Astrocyte (in vitro differentiated cells and primary cell): ENCODE data around the gene UNC50. TPM values are rescaled to one million over a fixed set of nuclear protein-coding genes. Genes with fewer than 3 reads are reported as not detected.

Experiments
- DNase-seq: peaks from one replicate; pipeline ENCODE4 v3.0.0-alpha.2; 2010; ENCODE audit warnings: low read depth
- FAIRE-seq: peaks from 2 replicates; lab custom pipeline; 2011; peaks lifted over from hg19 to GRCh38; lab: Jason Lieb, UNC
- H2AFZ ChIP-seq: 2 replicates; pipeline ENCODE4 v1.6.0; 2012; ENCODE audit warnings: low read depth, low read length, inconsistent platforms
- H3K27ac ChIP-seq: 2 replicates; pipeline ENCODE4 v1.5.1; 2011; ENCODE audit warnings: low read depth, low read length, inconsistent platforms
- H3K27me3 ChIP-seq: 2 replicates; pipeline ENCODE4 v1.6.0; 2011; ENCODE audit warnings: low read length, inconsistent platforms; ENCODE audit not compliant: insufficient read depth
- H3K36me3 ChIP-seq: 2 replicates; pipeline ENCODE4 v1.5.1; 2011; ENCODE audit warnings: low read length, inconsistent platforms; ENCODE audit not compliant: insufficient read depth
- H3K4me1 ChIP-seq: 2 replicates; pipeline ENCODE4 v1.5.1; 2011; ENCODE audit warnings: low read length, inconsistent platforms; ENCODE audit not compliant: insufficient read depth
- H3K4me2 ChIP-seq: 2 replicates; pipeline ENCODE4 v1.6.0; 2012; ENCODE audit warnings: low read length, inconsistent platforms
- H3K4me3 ChIP-seq: 2 replicates; pipeline ENCODE4 v1.5.1; 2011; ENCODE audit warnings: low read depth, mild to moderate bottlenecking, low read length, inconsistent platforms; ENCODE audit not compliant: insufficient read depth
- H3K79me2 ChIP-seq: 2 replicates; pipeline ENCODE4 v1.6.0; 2012; ENCODE audit warnings: mild to moderate bottlenecking, low read length, inconsistent platforms; ENCODE audit not compliant: insufficient read depth
- H3K9ac ChIP-seq: 2 replicates; pipeline ENCODE4 v1.6.0; 2012; ENCODE audit warnings: mild to moderate bottlenecking, low read length, inconsistent platforms
- H3K9me3 ChIP-seq: 2 replicates; pipeline ENCODE4 v1.5.1; 2012; ENCODE audit warnings: low read depth, mild to moderate bottlenecking, low read length, inconsistent platforms; ENCODE audit not compliant: insufficient read depth
- H4K20me1 ChIP-seq: 2 replicates; pipeline ENCODE4 v1.6.0; 2012; ENCODE audit warnings: low read length, inconsistent platforms; ENCODE audit not compliant: insufficient read depth
- H3K27ac Mint-ChIP-seq: one replicate; pipeline ENCODE4 v1.8.0; 2021; ENCODE audit warnings: mild to moderate bottlenecking, mixed read lengths; ENCODE audit not compliant: unreplicated experiment
- H3K27me3 Mint-ChIP-seq: one replicate; pipeline ENCODE4 v1.8.0; 2021; ENCODE audit warnings: low read depth, mixed read lengths; ENCODE audit not compliant: unreplicated experiment
- H3K36me3 Mint-ChIP-seq: one replicate; pipeline ENCODE4 v1.8.0; 2021; ENCODE audit warnings: low read depth, mixed read lengths; ENCODE audit not compliant: unreplicated experiment
- H3K4me1 Mint-ChIP-seq: one replicate; pipeline ENCODE4 v1.8.0; 2021; ENCODE audit warnings: low read depth, mixed read lengths; ENCODE audit not compliant: unreplicated experiment
- H3K4me3 Mint-ChIP-seq: one replicate; pipeline ENCODE4 v1.8.0; 2021; ENCODE audit warnings: mild to moderate bottlenecking, moderate library complexity, mixed read lengths; ENCODE audit not compliant: unreplicated experiment
- H3K9me3 Mint-ChIP-seq: one replicate; pipeline ENCODE4 v1.8.0; 2021; ENCODE audit warnings: mild to moderate bottlenecking, mixed read lengths; ENCODE audit not compliant: unreplicated experiment
- EZH2 ChIP-seq: IDR thresholded peaks from 2 replicates; pipeline ENCODE4 v1.6.1; 2012; ENCODE audit warnings: mild to moderate bottlenecking, low read length, inconsistent platforms; ENCODE audit not compliant: insufficient read depth
- total RNA-seq: library from RNA; stranded (reverse); gene quantifications from 2 replicates; pipeline ENCODE4 v1.2.1, GENCODE V29; 2021
- TF ChIP-seq, protein P1 (sequence below): IDR thresholded peaks from 2 replicates; pipeline ENCODE4 v1.5.1; 2011; ENCODE audit warnings: low read depth, mild to moderate bottlenecking, inconsistent platforms, low read length, moderate library complexity; ENCODE audit not compliant: insufficient read depth

Gene UNC50
- total RNA-seq, 1 donor from 2014 or later = 26.8 TPM

- Histone ChIP-seq H3K4me3 (no peak overlapping the region), H3K4me2 (no peak overlapping the region), H3K27ac (no peak overlapping the region), H3K9me3 (no peaks in the 10 kb centered on the region), H3K4me1 (no peaks in the 10 kb centered on the region), H3K36me3 (peaks cover 4% of the 10 kb centered on the region), H2AFZ (no peak overlapping the region), H4K20me1 (no peaks in the 10 kb centered on the region), H3K27me3 (no peaks in the 10 kb centered on the region), H3K9ac (no peak overlapping the region), H3K79me2 (no peaks in the 10 kb centered on the region)
- H3K36me3 Mint-ChIP-seq = peaks cover 5% of the 10 kb centered on the region
- no peak overlapping the region for H3K27ac Mint-ChIP-seq
- no peak overlapping the region for H3K4me3 Mint-ChIP-seq
- peaks cover 4% of the 10 kb centered on the region for H3K4me1 Mint-ChIP-seq
- H3K9me3 Mint-ChIP-seq = no peaks in the 10 kb centered on the region
- no peaks in the 10 kb centered on the region for H3K27me3 Mint-ChIP-seq
- no peak for DNase-seq
- no peak for FAIRE-seq
- no peak for TF ChIP-seq EZH2
- TF ChIP-seq, protein P1, sequence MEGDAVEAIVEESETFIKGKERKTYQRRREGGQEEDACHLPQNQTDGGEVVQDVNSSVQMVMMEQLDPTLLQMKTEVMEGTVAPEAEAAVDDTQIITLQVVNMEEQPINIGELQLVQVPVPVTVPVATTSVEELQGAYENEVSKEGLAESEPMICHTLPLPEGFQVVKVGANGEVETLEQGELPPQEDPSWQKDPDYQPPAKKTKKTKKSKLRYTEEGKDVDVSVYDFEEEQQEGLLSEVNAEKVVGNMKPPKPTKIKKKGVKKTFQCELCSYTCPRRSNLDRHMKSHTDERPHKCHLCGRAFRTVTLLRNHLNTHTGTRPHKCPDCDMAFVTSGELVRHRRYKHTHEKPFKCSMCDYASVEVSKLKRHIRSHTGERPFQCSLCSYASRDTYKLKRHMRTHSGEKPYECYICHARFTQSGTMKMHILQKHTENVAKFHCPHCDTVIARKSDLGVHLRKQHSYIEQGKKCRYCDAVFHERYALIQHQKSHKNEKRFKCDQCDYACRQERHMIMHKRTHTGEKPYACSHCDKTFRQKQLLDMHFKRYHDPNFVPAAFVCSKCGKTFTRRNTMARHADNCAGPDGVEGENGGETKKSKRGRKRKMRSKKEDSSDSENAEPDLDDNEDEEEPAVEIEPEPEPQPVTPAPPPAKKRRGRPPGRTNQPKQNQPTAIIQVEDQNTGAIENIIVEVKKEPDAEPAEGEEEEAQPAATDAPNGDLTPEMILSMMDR = no peak
These were observed 21.7 kb upstream of the UNC50 start for GRCh38 chr2:98586551-98587140.

DNA sequence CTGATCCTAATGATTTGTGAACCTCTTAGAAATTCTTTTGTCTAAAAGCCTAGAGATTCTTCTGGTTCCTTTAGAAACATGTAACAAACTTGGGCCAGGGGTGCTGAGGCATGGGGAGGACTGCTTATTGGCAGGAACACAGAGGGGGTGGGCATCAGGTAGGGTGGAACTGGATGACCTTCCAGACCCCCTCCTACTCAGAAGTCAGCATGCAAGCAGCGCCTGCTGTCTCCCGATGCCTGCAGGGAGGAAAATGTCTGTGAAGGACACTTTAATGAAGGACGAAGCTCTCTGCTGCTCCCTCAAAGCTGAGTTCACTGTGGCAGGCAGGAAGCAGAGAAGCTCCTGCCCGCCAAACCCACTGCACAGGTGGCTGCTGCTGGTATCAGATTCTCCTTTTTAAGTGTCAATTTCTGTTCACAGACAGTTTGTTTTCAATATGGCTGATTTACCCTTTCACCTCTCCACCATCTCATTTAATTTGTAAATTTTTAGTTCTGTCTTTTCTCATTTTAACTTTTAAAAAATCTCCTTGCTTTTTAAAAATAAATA lies 19.4 kb upstream of the UNC50 start:
- DNase-seq (no peak), FAIRE-seq (no peak)
- Histone ChIP-seq H3K9me3 (no peaks in the 10 kb centered on the region), H3K4me3 (no peak overlapping the region), H3K27ac (no peak overlapping the region), H3K4me2 (no peak overlapping the region), H3K4me1 (no peaks in the 10 kb centered on the region), H4K20me1 (no peaks in the 10 kb centered on the region), H3K79me2 (no peaks in the 10 kb centered on the region), H2AFZ (no peak overlapping the region), H3K27me3 (no peaks in the 10 kb centered on the region), H3K36me3 (no peaks in the 10 kb centered on the region), H3K9ac (no peak overlapping the region)
- Mint-ChIP-seq H3K4me3 (no peak overlapping the region), H3K36me3 (peaks cover 16% of the 10 kb centered on the region), H3K4me1 (peaks cover 4% of the 10 kb centered on the region), H3K27me3 (no peaks in the 10 kb centered on the region), H3K27ac (no peak overlapping the region), H3K9me3 (peaks cover 7% of the 10 kb centered on the region)
- no peak for TF ChIP-seq EZH2
- TF ChIP-seq, protein P1 = no peak

- Mint-ChIP-seq H3K4me1 (peaks cover 4% of the 10 kb centered on the region), H3K4me3 (no peak overlapping the region), H3K36me3 (peaks cover 17% of the 10 kb centered on the region), H3K27me3 (no peaks in the 10 kb centered on the region), H3K27ac (no peak overlapping the region), H3K9me3 (peaks cover 7% of the 10 kb centered on the region)
- Histone ChIP-seq H3K9ac (no peak overlapping the region), H4K20me1 (no peaks in the 10 kb centered on the region), H3K79me2 (no peaks in the 10 kb centered on the region), H3K36me3 (no peaks in the 10 kb centered on the region), H3K4me2 (no peak overlapping the region), H2AFZ (no peak overlapping the region), H3K4me3 (no peak overlapping the region), H3K4me1 (no peaks in the 10 kb centered on the region), H3K9me3 (no peaks in the 10 kb centered on the region), H3K27ac (no peak overlapping the region), H3K27me3 (no peaks in the 10 kb centered on the region)
- FAIRE-seq (no peak), DNase-seq (no peak)
- TF ChIP-seq EZH2 = no peak
- TF ChIP-seq, protein P1 = no peak
These were observed 18.9 kb upstream of the UNC50 start for GRCh38 chr2:98589489-98589888.
